H1 (cell line): Measurements from ENCODE around the gene FGGY. TPM values are rescaled to one million over a fixed set of nuclear protein-coding genes. Genes with fewer than 3 reads are reported as not detected.

Experiments
- CTCF ChIA-PET: fragments of 300-600 bp; sonication (Branson Sonifier 250); formaldehyde crosslinking; loops from one replicate; lab custom pipeline; 2021; ENCODE audit not compliant: partially characterized antibody; lab: Charles Lee
- POLR2A ChIA-PET: fragments of 300-600 bp; sonication (Branson Sonifier 250); formaldehyde crosslinking; loops from one replicate; lab custom pipeline; 2021; ENCODE audit warnings: inconsistent platforms; ENCODE audit not compliant: partially characterized antibody; lab: Charles Lee
- DNase-seq, 2 experiments: peaks; one replicate each; pipeline versions ENCODE4 v3.0.0 to v3.0.0-alpha.2; 2010 to 2022; ENCODE audit warnings: low spot score in 2 of 2, low read depth in 1 of 2, mixed read lengths in 1 of 2
- FAIRE-seq: peaks from 2 replicates; lab custom pipeline; 2011; peaks lifted over from hg19 to GRCh38; lab: Jason Lieb, UNC
- H2AFZ ChIP-seq: 2 replicates; pipeline ENCODE4 v1.8.1; 2012; ENCODE audit warnings: low read length, inconsistent platforms
- H2AK5ac ChIP-seq: 2 replicates; pipeline ENCODE4 v1.6.1; 2013; ENCODE audit warnings: low read depth, low read length
- H2BK120ac ChIP-seq: replicated peaks from 2 replicates; pipeline ENCODE3; 2013; ENCODE audit warnings: low read depth, low read length, inconsistent platforms
- H2BK12ac ChIP-seq: 2 replicates; pipeline ENCODE4 v1.6.1; 2013; ENCODE audit warnings: low read depth, low read length
- H2BK15ac ChIP-seq: 2 replicates; pipeline ENCODE4 v1.6.1; 2013; ENCODE audit warnings: low read length
- H2BK20ac ChIP-seq: 2 replicates; pipeline ENCODE4 v1.6.1; 2013; ENCODE audit warnings: low read length
- H2BK5ac ChIP-seq: 2 replicates; pipeline ENCODE4 v1.6.1; 2013; ENCODE audit warnings: low read depth, low read length
- H3K14ac ChIP-seq: 2 replicates; pipeline ENCODE4 v1.6.1; 2013; ENCODE audit warnings: inconsistent platforms; ENCODE audit not compliant: insufficient read length
- H3K18ac ChIP-seq: 2 replicates; pipeline ENCODE4 v1.6.1; 2013; ENCODE audit warnings: low read length; ENCODE audit errors: extremely low read depth
- H3K23ac ChIP-seq: 2 replicates; pipeline ENCODE4 v1.6.1; 2013; ENCODE audit warnings: inconsistent platforms; ENCODE audit not compliant: insufficient read length
- H3K23me2 ChIP-seq: 2 replicates; pipeline ENCODE4 v1.6.1; 2013; ENCODE audit warnings: low read depth, low read length
- H3K27ac ChIP-seq: 2 replicates; pipeline ENCODE4 v1.6.1; 2011; ENCODE audit warnings: low read depth, low read length, inconsistent platforms
- H3K27me3 ChIP-seq, 4 experiments: replicated peaks in 1 of 4; 1 replicate in 1 of 4; 2 replicates in 3 of 4; pipeline versions ENCODE4 v1.6.1 to v1.8.1; 2011 to 2013; ENCODE audit warnings: low read length in 3 of 4, mild to moderate bottlenecking in 3 of 4, inconsistent platforms in 2 of 4, mixed read lengths in 2 of 4, moderate library complexity in 1 of 4; ENCODE audit not compliant: control insufficient read depth in 3 of 4, insufficient read depth in 3 of 4; ENCODE audit errors: extremely low read depth in 1 of 4
- H3K36me3 ChIP-seq, 4 experiments: 2 replicates each; pipeline versions ENCODE4 v1.6.1 to v1.8.1; 2011 to 2013; ENCODE audit warnings: mild to moderate bottlenecking in 4 of 4, low read length in 3 of 4, moderate library complexity in 2 of 4, control low read depth in 1 of 4, inconsistent platforms in 1 of 4; ENCODE audit not compliant: insufficient read depth in 4 of 4, control insufficient read depth in 2 of 4
- H3K4ac ChIP-seq: replicated peaks from 2 replicates; pipeline ENCODE3; 2013; ENCODE audit warnings: low read length, low read depth, mixed read lengths, inconsistent platforms; ENCODE audit not compliant: insufficient read length
- H3K4me1 ChIP-seq, 4 experiments: replicated peaks in 1 of 4; 1 replicate in 1 of 4; 2 replicates in 3 of 4; pipeline versions ENCODE4 v1.6.1 to v1.8.1; 2011 to 2013; ENCODE audit warnings: low read length in 3 of 4, inconsistent platforms in 2 of 4, mixed read lengths in 1 of 4; ENCODE audit not compliant: insufficient read depth in 4 of 4, control insufficient read depth in 3 of 4
- H3K4me2 ChIP-seq, 2 experiments: 2 replicates each; pipeline versions ENCODE4 v1.6.1 to v1.8.1; 2011 to 2013; ENCODE audit warnings: low read depth in 2 of 2, low read length in 2 of 2, control low read depth in 1 of 2, inconsistent platforms in 1 of 2, mild to moderate bottlenecking in 1 of 2; ENCODE audit not compliant: insufficient read depth in 1 of 2
- H3K4me3 ChIP-seq, 4 experiments: fragments of 200-600, 300-600 bp in 1 of 4; sonication (generic), shearing (Covaris generic), sonication (Bioruptor Twin) in 1 of 4; 2 replicates each; pipeline versions ENCODE4 v1.5.1 to v1.8.1; 2011 to 2016; ENCODE audit warnings: low read length in 4 of 4, low read depth in 3 of 4, control low read depth in 2 of 4, inconsistent platforms in 2 of 4, mild to moderate bottlenecking in 2 of 4, mixed read lengths in 1 of 4, moderate library complexity in 1 of 4; ENCODE audit not compliant: insufficient read depth in 2 of 4; ENCODE audit errors: extremely low read depth in 1 of 4
- H3K56ac ChIP-seq: replicated peaks from 2 replicates; pipeline ENCODE3; 2013; ENCODE audit warnings: low read depth, mild to moderate bottlenecking, mixed read lengths, low read length, inconsistent platforms; ENCODE audit not compliant: insufficient read length
- H3K79me1 ChIP-seq: 2 replicates; pipeline ENCODE4 v1.6.1; 2013; ENCODE audit warnings: low read depth, low read length, control low read depth
- H3K79me2 ChIP-seq, 2 experiments: 2 replicates each; pipeline versions ENCODE4 v1.6.1 to v1.8.1; 2012 to 2013; ENCODE audit warnings: low read length in 2 of 2, mild to moderate bottlenecking in 2 of 2, inconsistent platforms in 1 of 2; ENCODE audit not compliant: insufficient read depth in 2 of 2, control insufficient read depth in 1 of 2
- H3K9ac ChIP-seq, 4 experiments: replicated peaks in 1 of 4; 1 replicate in 1 of 4; 2 replicates in 3 of 4; pipeline versions ENCODE4 v1.6.1 to v1.8.1; 2011 to 2013; ENCODE audit warnings: low read depth in 3 of 4, low read length in 3 of 4, control low read depth in 2 of 4, mild to moderate bottlenecking in 2 of 4, moderate library complexity in 2 of 4, inconsistent platforms in 1 of 4; ENCODE audit errors: extremely low read depth in 1 of 4
- H3K9me3 ChIP-seq, 2 experiments: 2 replicates each; pipeline versions ENCODE4 v1.6.1 to v1.8.1; 2012 to 2013; ENCODE audit warnings: mild to moderate bottlenecking in 2 of 2, moderate library complexity in 2 of 2, control low read depth in 1 of 2, inconsistent platforms in 1 of 2, low read depth in 1 of 2, low read length in 1 of 2, mixed read lengths in 1 of 2; ENCODE audit not compliant: insufficient read depth in 2 of 2
- H4K20me1 ChIP-seq, 2 experiments: replicated peaks in 1 of 2; 2 replicates each; pipeline versions ENCODE3 to v1.8.1; 2011 to 2013; ENCODE audit warnings: inconsistent platforms in 2 of 2, low read length in 2 of 2, mild to moderate bottlenecking in 1 of 2; ENCODE audit not compliant: insufficient read depth in 2 of 2, control insufficient read depth in 1 of 2
- H4K5ac ChIP-seq: 2 replicates; pipeline ENCODE4 v1.6.1; 2013; ENCODE audit warnings: low read length, low read depth, mixed read lengths, inconsistent platforms; ENCODE audit not compliant: insufficient read length
- H4K8ac ChIP-seq: 2 replicates; pipeline ENCODE4 v1.8.0; 2013; ENCODE audit warnings: mild to moderate bottlenecking, moderate library complexity, low read length, inconsistent platforms; ENCODE audit not compliant: insufficient read depth; ENCODE audit errors: extremely low read depth
- H4K91ac ChIP-seq: replicated peaks from 2 replicates; pipeline ENCODE3; 2013; ENCODE audit warnings: low read length, mixed read lengths, inconsistent platforms; ENCODE audit not compliant: insufficient read length
- BRCA1 ChIP-seq: IDR thresholded peaks from 2 replicates; pipeline ENCODE4 v1.6.1; 2012; ENCODE audit warnings: low read depth, low read length, improper control_type of control experiment
- CHD2 ChIP-seq: IDR thresholded peaks from 2 replicates; pipeline ENCODE4 v1.6.1; 2012; ENCODE audit warnings: low read length, improper control_type of control experiment
- RFX5 ChIP-seq: IDR thresholded peaks from 2 replicates; pipeline ENCODE4 v1.6.1; 2011; ENCODE audit warnings: low read depth, low read length, improper control_type of control experiment, borderline replicate concordance
- SP2 ChIP-seq: IDR thresholded peaks from 2 replicates; pipeline ENCODE4 v1.6.1; 2012; ENCODE audit warnings: mild to moderate bottlenecking, low read length, inconsistent platforms
- WGBS, 2 experiments: shearing (Covaris generic) in 1 of 2; methylation state at CpG; one replicate each; pipeline versions ENCODE4 v1.1.6 to v1.1.7; 2013 to 2015; ENCODE audit warnings: low lambda C conversion rate in 2 of 2, mixed read lengths in 2 of 2, inconsistent platforms in 1 of 2, low coverage in 1 of 2, missing lambda C conversion rate in 1 of 2; ENCODE audit not compliant: insufficient replicate concordance in 2 of 2, insufficient coverage in 1 of 2, insufficient read length in 1 of 2; ENCODE audit errors: extremely low coverage in 1 of 2, missing lambda C conversion rate in 1 of 2; 5-methylcytosine and 5-hydroxymethylcytosine counted together
- polyA plus RNA-seq, 7 experiments: library from polyadenylated mRNA; depleted of rRNA in 3 of 7; stranded (reverse) in 5 of 7; unstranded in 2 of 7; fragments of >200 nt in 5 of 7; fragments of 200-250 nt in 2 of 7; gene quantifications; 1 replicate in 5 of 7; 2 replicates in 1 of 7; 4 replicates in 1 of 7; pipeline versions ENCODE4 v1.2.1 to v1.2.3, GENCODE V29; 2011 to 2013; ENCODE audit warnings: missing spikeins in 2 of 7, mixed read lengths in 2 of 7
- total RNA-seq: library from RNA; stranded (reverse); fragmentation: NEBNext Ultra II Directional; extraction: Animal tissue kit (Norgen Biotek cat#: 25700); gene quantifications from 2 replicates; pipeline ENCODE4 v1.2.1, GENCODE V29; 2021
- TF ChIP-seq, protein P1 (sequence below): IDR thresholded peaks from 2 replicates; pipeline ENCODE4 v1.6.1; 2011; ENCODE audit warnings: low read length, improper control_type of control experiment

Gene FGGY
- total and polyA plus RNA-seq, 2 of the 8 experiments (the other 6 are each of a cell fraction or from before 2014, with no cell fraction given) = 10.3 to 12.5 TPM

GRCh38 chr1:59413327-59413720 lies 116.4 kb downstream of the FGGY start:
- Histone ChIP-seq H3K4me3 (no peak overlapping the region), H4K20me1 (no peaks in the 10 kb centered on the region), H3K9ac (no peak overlapping the region), H3K27ac (no peak overlapping the region), H2BK20ac (no peak overlapping the region), H3K27me3 (no peaks in the 10 kb centered on the region), H4K8ac (no peak overlapping the region), H2BK5ac (no peak overlapping the region), H3K36me3 (no peaks in the 10 kb centered on the region), H2AK5ac (no peak overlapping the region), H2BK120ac (no peak overlapping the region), H2AFZ (no peak overlapping the region), H3K4me2 (no peak overlapping the region), H3K4ac (no peak overlapping the region), H3K4me1 (peaks cover 0 to 3% (median 2%) of the 10 kb centered on the region in 4 experiments; a peak in 3 of 7 replicates), H3K23me2 (no peaks in the 10 kb centered on the region), H2BK12ac (no peak overlapping the region), H3K9me3 (no peaks in the 10 kb centered on the region), H2BK15ac (no peak overlapping the region), H3K79me1 (no peaks in the 10 kb centered on the region), H3K14ac (no peak overlapping the region), H3K23ac (no peak overlapping the region), H3K56ac (no peak overlapping the region), H4K91ac (no peak overlapping the region), H3K79me2 (no peaks in the 10 kb centered on the region), H4K5ac (no peak overlapping the region), H3K18ac (no peak overlapping the region)
- DNase-seq = no peak
- 92% methylated on average over 1 of the region's 1 CpG; no CpG with 5 or more reads in 1 of the 2 experiments for WGBS, 2 experiments
- POLR2A ChIA-PET = no interaction called here
- CTCF ChIA-PET = no interaction called here
- FAIRE-seq = no peak
- TF ChIP-seq CHD2 = no peak
- TF ChIP-seq BRCA1 = no peak
- TF ChIP-seq SP2 = no peak
- no peak for TF ChIP-seq RFX5
- TF ChIP-seq, protein P1, sequence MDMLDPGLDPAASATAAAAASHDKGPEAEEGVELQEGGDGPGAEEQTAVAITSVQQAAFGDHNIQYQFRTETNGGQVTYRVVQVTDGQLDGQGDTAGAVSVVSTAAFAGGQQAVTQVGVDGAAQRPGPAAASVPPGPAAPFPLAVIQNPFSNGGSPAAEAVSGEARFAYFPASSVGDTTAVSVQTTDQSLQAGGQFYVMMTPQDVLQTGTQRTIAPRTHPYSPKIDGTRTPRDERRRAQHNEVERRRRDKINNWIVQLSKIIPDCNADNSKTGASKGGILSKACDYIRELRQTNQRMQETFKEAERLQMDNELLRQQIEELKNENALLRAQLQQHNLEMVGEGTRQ = no peak
